Measurements from ENCODE around the gene SGCA.

GRCh38 chr17:50145532-50146229, 20.1 kb upstream of the SGCA start:
- no peak for TF ChIP-seq FOXA1 (IDR thresholded peaks at IDR 0.05; ENCODE audit: borderline replicate concordance)
- no peak for TF ChIP-seq POLR2AphosphoS5 (IDR thresholded peaks at IDR 0.05; ENCODE audit: control insufficient read depth, insufficient read depth, low read depth, low read length)
- no peak for TF ChIP-seq HMGXB4 (CRISPR knock-in tag; IDR thresholded peaks at IDR 0.05)
- TF ChIP-seq CEBPB (tag; IDR thresholded peaks at IDR 0.05), result no peak
